A549 (cell line): ENCODE data around the gene JARID2. TPM values are rescaled to one million over a fixed set of nuclear protein-coding genes. Genes with fewer than 3 reads are reported as not detected.

Experiments used
- ATAC-seq, 2 experiments: fragments of 200-7000 bp in 1 of 2; fragments of >200 bp in 1 of 2; cut with Nextera tagmentation in 1 of 2; cut with Tn5 transposase in 1 of 2; 3 replicates each; pipeline versions ENCODE4 v1.8.0 to v1.9.1; 2018 to 2020; ENCODE audit warnings: mild to moderate bottlenecking in 1 of 2, moderate library complexity in 1 of 2
- CTCF ChIA-PET: fragments of 300-600 bp; sonication (Branson Sonifier 250); formaldehyde crosslinking; extraction: SDS; loops from one replicate; lab custom pipeline; 2021; ENCODE audit warnings: antibody characterized with exemption, inconsistent platforms; lab: Yijun Ruan, JAX
- POLR2A ChIA-PET: fragments of 350-600 bp; formaldehyde crosslinking; extraction: SDS; loops from one replicate; lab custom pipeline; 2021; ENCODE audit warnings: antibody characterized with exemption, inconsistent platforms; lab: Yijun Ruan, JAX
- DNase-seq, 2 experiments: peaks; one replicate each; pipeline versions ENCODE4 v3.0.0 to v3.0.0-alpha.2; 2011 to 2016; ENCODE audit warnings: low read depth in 1 of 2, low spot score in 1 of 2
- FAIRE-seq: peaks from 2 replicates; lab custom pipeline; 2011; peaks lifted over from hg19 to GRCh38; lab: Jason Lieb, UNC
- H3K27ac ChIP-seq, 2 experiments: fragments of >200 bp; sonication (Bioruptor Twin); formaldehyde crosslinking; 3 replicates each; pipeline ENCODE4 v1.5.1; 2016 to 2017
- H3K4me1 ChIP-seq: fragments of >200 bp; sonication (Bioruptor Twin); formaldehyde crosslinking; 3 replicates; pipeline ENCODE4 v1.6.1; 2016
- H3K4me2 ChIP-seq: fragments of >200 bp; sonication (Bioruptor Twin); formaldehyde crosslinking; 3 replicates; pipeline ENCODE4 v1.6.1; 2016
- H3K4me3 ChIP-seq: fragments of >200 bp; sonication (Bioruptor Twin); formaldehyde crosslinking; 3 replicates; pipeline ENCODE4 v1.5.1; 2016
- H3K9me3 ChIP-seq: fragments of >200 bp; sonication (Bioruptor Twin); formaldehyde crosslinking; 3 replicates; pipeline ENCODE4 v1.6.1; 2016
- CBX2 ChIP-seq: fragments of 200-600 bp; sonication (generic); IDR thresholded peaks from 2 replicates; pipeline ENCODE4 v1.6.1; 2016; ENCODE audit warnings: low read depth, mild to moderate bottlenecking, borderline replicate concordance
- CEBPB ChIP-seq, 2 experiments: fragments of >200 bp in 1 of 2; sonication (Bioruptor Twin) in 1 of 2; formaldehyde crosslinking in 1 of 2; IDR thresholded peaks; 2 replicates each; pipeline ENCODE4 v1.6.1; 2012 to 2016
- EP300 ChIP-seq, 2 experiments: fragments of >200 bp; sonication (Bioruptor Twin); formaldehyde crosslinking; IDR thresholded peaks; 2 replicates in 1 of 2; 3 replicates in 1 of 2; pipeline ENCODE4 v1.6.1; 2016 to 2017
- FOSB ChIP-seq: fragments of 250-450 bp; sonication (Bioruptor Pico); IDR thresholded peaks from 2 replicates; pipeline ENCODE4 v1.5.0; 2020; ENCODE audit warnings: mild to moderate bottlenecking, moderate library complexity
- FOSL2 ChIP-seq, 2 experiments: fragments of 450-650 bp in 1 of 2; fragments of >200 bp in 1 of 2; sonication (Bioruptor Twin) in 1 of 2; formaldehyde crosslinking; IDR thresholded peaks; 2 replicates each; pipeline versions ENCODE4 v1.5.0 to v1.6.1; 2016 to 2020; ENCODE audit warnings: mild to moderate bottlenecking in 1 of 2, moderate library complexity in 1 of 2
- HDAC2 ChIP-seq: fragments of 200-600 bp; sonication (generic); IDR thresholded peaks from 2 replicates; pipeline ENCODE4 v1.6.1; 2016
- JUN ChIP-seq, 2 experiments: fragments of >200 bp; sonication (Bioruptor Twin); formaldehyde crosslinking; IDR thresholded peaks; 2 replicates in 1 of 2; 3 replicates in 1 of 2; pipeline ENCODE4 v1.6.1; 2016 to 2017
- JUNB ChIP-seq: fragments of >200 bp; sonication (Bioruptor Twin); formaldehyde crosslinking; IDR thresholded peaks from 2 replicates; pipeline ENCODE4 v1.6.1; 2016
- MAZ ChIP-seq: fragments of 150-350 bp; IDR thresholded peaks from 2 replicates; pipeline ENCODE4 v1.6.1; 2014; ENCODE audit warnings: antibody characterized with exemption, low read depth, low read length, borderline replicate concordance
- MYC ChIP-seq: IDR thresholded peaks from 2 replicates; pipeline ENCODE4 v1.6.1; 2012; ENCODE audit warnings: mild to moderate bottlenecking, inconsistent platforms, low read length, improper control_type of control experiment, borderline replicate concordance
- NFE2L2 ChIP-seq: fragments of 150-350 bp; conservative IDR thresholded peaks from 2 replicates; pipeline ENCODE4 v1.6.1; 2014; ENCODE audit warnings: low read length
- NPAS2 ChIP-seq: fragments of 250-450 bp; sonication (Bioruptor Pico); IDR thresholded peaks from 2 replicates; pipeline ENCODE4 v1.8.0; 2022; ENCODE audit warnings: mild to moderate bottlenecking, moderate library complexity, borderline replicate concordance
- RARB ChIP-seq: fragments of 250-450 bp; sonication (Bioruptor Pico); IDR thresholded peaks from 2 replicates; pipeline ENCODE4 v1.8.0; 2021; ENCODE audit warnings: mild to moderate bottlenecking, moderate library complexity
- RCOR1 ChIP-seq: fragments of 150-350 bp; IDR thresholded peaks from 2 replicates; pipeline ENCODE4 v1.6.1; 2014; ENCODE audit warnings: antibody characterized with exemption, low read length, low read depth
- SREBF2 ChIP-seq: fragments of 450-650 bp; IDR thresholded peaks from 2 replicates; pipeline ENCODE4 v1.6.1; 2014; ENCODE audit warnings: mild to moderate bottlenecking, moderate library complexity
- TP53 ChIP-seq: fragments of 250-450 bp; sonication (Bioruptor Pico); IDR thresholded peaks from 2 replicates; pipeline ENCODE4 v1.5.0; 2021; ENCODE audit warnings: mild to moderate bottlenecking, moderate library complexity
- ZC3H11A ChIP-seq: fragments of 450-650 bp; IDR thresholded peaks from 2 replicates; pipeline ENCODE4 v1.6.1; 2014; ENCODE audit warnings: antibody characterized with exemption, mild to moderate bottlenecking
- ZFP36 ChIP-seq: fragments of 450-650 bp; IDR thresholded peaks from 2 replicates; pipeline ENCODE4 v1.6.1; 2014; ENCODE audit warnings: borderline replicate concordance; ENCODE audit not compliant: partially characterized antibody
- ZNF302 ChIP-seq: fragments of 250-450 bp; sonication (Bioruptor Pico); IDR thresholded peaks from 2 replicates; pipeline ENCODE4 v1.9.0; 2021; ENCODE audit warnings: inconsistent platforms, mild to moderate bottlenecking, moderate library complexity
- ZSCAN20 ChIP-seq: fragments of 250-450 bp; sonication (Bioruptor Pico); IDR thresholded peaks from 2 replicates; pipeline ENCODE4 v1.8.0; 2022; ENCODE audit warnings: mild to moderate bottlenecking, moderate library complexity
- WGBS: methylation state at CpG from one replicate; pipeline ENCODE4 v1.1.6; 2017; ENCODE audit errors: missing lambda C conversion rate; 5-methylcytosine and 5-hydroxymethylcytosine counted together
- polyA plus RNA-seq, 4 experiments: library from polyadenylated mRNA; depleted of rRNA in 3 of 4; stranded (reverse); fragments of >200 nt; fragmentation: RNase III in 1 of 4; extraction: RNeasy Plus Mini Kit Qiagen cat#74134 plus additional on column Dnase treatment in 1 of 4; gene quantifications; 2 replicates in 3 of 4; 3 replicates in 1 of 4; pipeline ENCODE4 v1.2.3, GENCODE V29; 2011 to 2017
- TF ChIP-seq, protein P1 (sequence below): IDR thresholded peaks from 2 replicates; pipeline ENCODE4 v1.6.1; 2012; ENCODE audit warnings: low read depth, borderline replicate concordance
- TF ChIP-seq, protein P2 (sequence below): fragments of 200-600 bp; sonication (generic); IDR thresholded peaks from 2 replicates; pipeline ENCODE4 v1.6.1; 2016; ENCODE audit warnings: antibody characterized with exemption, mild to moderate bottlenecking, moderate library complexity
- TF ChIP-seq, protein P3 (sequence below): fragments of 250-450 bp; sonication (Bioruptor Pico); IDR thresholded peaks from 2 replicates; pipeline ENCODE4 v1.5.0; 2021; ENCODE audit warnings: mild to moderate bottlenecking, moderate library complexity, borderline replicate concordance

Gene JARID2
- polyA plus RNA-seq, 2 of the 4 experiments (the other 2 are of a cell fraction): 7.8 to 8.3 TPM

DNA sequence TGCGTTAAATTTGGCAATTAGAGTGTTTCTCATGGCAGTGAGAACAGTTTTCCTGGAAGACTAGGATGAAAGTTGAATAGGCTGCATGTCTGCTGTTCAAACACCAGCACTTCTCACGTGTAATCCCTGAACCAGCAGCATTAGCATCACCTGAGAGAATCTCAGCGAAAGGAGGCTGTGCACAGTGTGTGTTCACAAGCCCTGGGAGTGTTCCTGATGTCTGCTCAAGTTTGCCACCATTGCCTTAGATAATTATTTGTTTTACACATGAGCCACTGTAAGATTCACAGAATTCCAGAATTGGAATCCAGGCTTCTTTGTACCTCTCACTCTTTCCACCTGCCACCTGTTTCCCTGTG is 117.3 kb downstream of the JARID2 start:
- ATAC-seq: no peak
- Histone ChIP-seq H3K9me3 (no peaks in the 10 kb centered on the region), H3K27ac (no peak overlapping the region), H3K4me2 (0 out of 3 replicates have a peak overlapping the region, but pooled peaks have one; percentile 14), H3K4me3 (no peak overlapping the region), H3K4me1 (peaks cover 52% of the 10 kb centered on the region)
- CTCF ChIA-PET: no interaction called here
- WGBS: 87% methylated on average over 3 of the region's 3 CpGs
- POLR2A ChIA-PET: no interaction called here
- no peak for FAIRE-seq
- DNase-seq: no peak
- TF ChIP-seq NPAS2 (CRISPR knock-in tag) (no peak), FOSL2 (IDR thresholded peaks at IDR 0.05) (no peak), FOSL2 (CRISPR knock-in tag; IDR thresholded peaks at IDR 0.05) (no peak), ZFP36 (no peak), SREBF2 (no peak), ZSCAN20 (CRISPR knock-in tag) (no peak)

DNA sequence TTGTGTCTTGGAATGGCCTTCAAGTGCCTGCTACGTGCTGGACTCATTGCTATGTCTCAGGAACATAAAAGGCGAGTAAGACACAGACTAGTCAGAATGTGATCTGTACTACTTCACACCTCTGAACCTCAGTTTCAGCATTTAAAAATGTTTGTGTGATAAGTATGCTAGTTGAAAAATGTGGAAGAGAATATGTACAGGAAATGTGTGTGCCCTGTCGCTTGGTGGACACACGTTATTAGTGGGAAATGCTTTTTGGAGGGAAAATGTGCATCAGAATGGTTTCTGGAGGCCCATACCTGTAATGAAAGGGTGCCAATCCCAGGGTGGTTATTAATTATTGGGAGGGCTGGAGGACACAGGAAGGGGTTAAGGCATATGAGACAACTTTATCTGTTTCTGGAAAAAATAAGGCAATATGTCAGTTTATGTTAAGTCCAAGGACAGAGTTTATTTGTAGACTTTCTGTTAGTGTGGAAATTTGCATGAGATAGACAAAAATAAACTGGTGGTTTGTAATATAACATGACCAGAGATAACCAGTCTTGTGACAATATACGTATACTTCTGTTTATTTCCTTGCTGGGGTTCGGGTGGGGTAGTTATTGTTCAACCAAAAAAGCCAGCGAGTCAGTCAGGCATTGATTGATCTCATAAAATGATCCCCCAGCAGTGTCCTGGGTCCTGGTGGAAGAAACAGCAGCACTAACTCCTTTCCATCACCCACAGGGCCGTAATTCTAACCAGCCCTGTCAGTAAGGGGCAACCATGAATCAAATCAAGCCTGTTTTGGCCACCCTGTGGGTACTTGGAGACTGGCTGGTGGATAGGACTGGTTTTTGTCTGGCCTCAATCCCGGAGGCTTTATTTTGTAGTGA is 117.9 kb downstream of the JARID2 start:
- peak in 1 of 2 experiments; percentile 7 for DNase-seq
- TF ChIP-seq FOSB: no peak
- TF ChIP-seq ZNF302 (CRISPR knock-in tag): no peak
- TF ChIP-seq MAZ: no peak
- TF ChIP-seq NFE2L2: no peak
- no peak for TF ChIP-seq ZC3H11A
- Histone ChIP-seq H3K4me3 (no peak overlapping the region), H3K4me2 (peak overlapping the region; percentile 17; the same call in 2 of the 3 replicates), H3K9me3 (no peaks in the 10 kb centered on the region), H3K4me1 (peaks cover 51% of the 10 kb centered on the region), H3K27ac (peak overlapping the region in 1 of 2 experiments; percentile 56; a peak in 2 of 6 replicates)
- ChIA-PET POLR2A (no interaction called here), CTCF (no interaction called here)
- FAIRE-seq: no peak
- peak in 1 of 2 experiments; percentile 64; a peak in 4 of 6 replicates for ATAC-seq
- WGBS: 67% methylated on average over 9 of the region's 9 CpGs

DNA sequence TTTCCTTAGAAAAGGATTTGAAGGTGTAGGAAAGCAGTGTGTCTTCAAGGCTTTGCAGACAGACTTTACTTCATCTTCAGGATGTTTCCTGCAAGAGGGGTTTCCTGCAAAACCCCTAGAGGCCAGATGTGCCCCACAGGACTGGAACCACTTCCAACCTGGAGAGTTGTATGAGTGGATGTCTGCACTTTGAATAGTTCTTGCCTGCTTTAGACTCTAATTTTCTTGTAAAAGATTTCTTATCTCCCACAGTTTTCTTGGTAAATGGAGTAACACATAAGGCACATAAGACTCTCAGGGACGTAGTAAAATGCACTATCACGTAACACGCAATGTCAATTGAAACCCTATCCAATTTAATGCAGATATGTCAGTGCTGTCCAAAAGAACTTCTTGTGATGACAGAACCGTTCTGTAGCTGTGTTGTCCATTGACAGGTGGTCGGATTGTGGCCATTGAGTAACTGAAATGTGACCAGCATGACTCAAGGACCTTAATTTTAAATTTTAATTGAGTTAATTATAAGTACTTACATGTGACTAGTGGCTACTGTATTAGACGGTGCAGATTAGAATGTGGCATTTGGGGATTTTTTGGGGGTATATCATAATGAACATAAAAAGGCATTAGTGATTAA is 118.7 kb downstream of the JARID2 start:
- ChIA-PET CTCF (no interaction called here), POLR2A (no interaction called here)
- FAIRE-seq (no peak), DNase-seq (no peak), ATAC-seq (peak in 1 of 2 experiments; percentile 51; a peak in 3 of 6 replicates)
- no peaks in the 10 kb centered on the region for H3K9me3 ChIP-seq
- peak overlapping the region; percentile 76 for H3K4me2 ChIP-seq
- H3K27ac ChIP-seq: peak overlapping the region in 1 of 2 experiments; percentile 56; a peak in 2 of 6 replicates
- peaks cover 45% of the 10 kb centered on the region for H3K4me1 ChIP-seq
- 0 out of 3 replicates have a peak overlapping the region, but pooled peaks have one; percentile 15 for H3K4me3 ChIP-seq
- TF ChIP-seq, protein P1, sequence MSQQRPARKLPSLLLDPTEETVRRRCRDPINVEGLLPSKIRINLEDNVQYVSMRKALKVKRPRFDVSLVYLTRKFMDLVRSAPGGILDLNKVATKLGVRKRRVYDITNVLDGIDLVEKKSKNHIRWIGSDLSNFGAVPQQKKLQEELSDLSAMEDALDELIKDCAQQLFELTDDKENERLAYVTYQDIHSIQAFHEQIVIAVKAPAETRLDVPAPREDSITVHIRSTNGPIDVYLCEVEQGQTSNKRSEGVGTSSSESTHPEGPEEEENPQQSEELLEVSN: no peak
- TF ChIP-seq JUN (IDR thresholded peaks at IDR 0.05): no peak
- TF ChIP-seq JUNB: no peak
- no peak for TF ChIP-seq CBX2
- TF ChIP-seq FOSL2 (IDR thresholded peaks at IDR 0.05): no peak
- no peak for TF ChIP-seq FOSL2 (CRISPR knock-in tag; IDR thresholded peaks at IDR 0.05)
- no peak for TF ChIP-seq MYC
- 73% methylated on average over 6 of the region's 6 CpGs for WGBS

DNA sequence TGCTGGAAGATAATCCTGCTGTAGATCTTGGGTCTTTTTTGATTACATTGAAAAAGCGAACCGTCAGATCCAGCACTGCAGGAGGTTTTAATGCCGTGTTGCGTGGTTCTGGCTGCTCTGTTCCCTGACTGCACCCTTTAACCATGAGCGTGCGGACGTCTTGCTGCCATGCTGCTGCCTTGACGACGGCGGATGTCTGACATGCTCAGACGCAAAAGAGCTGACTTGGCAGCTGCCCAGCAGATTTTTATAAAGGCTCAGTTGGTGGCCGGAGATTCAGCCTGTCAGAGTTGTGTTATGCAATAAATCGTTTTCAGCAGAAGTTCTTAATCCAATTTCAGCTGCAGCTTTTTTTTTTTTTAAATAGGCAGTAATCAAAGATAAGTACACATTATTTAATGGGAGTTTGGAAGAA is 119.4 kb downstream of the JARID2 start:
- H3K27ac ChIP-seq: peak overlapping the region; percentile 0 to 63; a peak in 1 of 6 replicates
- DNase-seq (peak; percentile 55 to 72), ATAC-seq (peak; percentile 74 to 87; a peak in 5 of 6 replicates), FAIRE-seq (no peak)
- ChIA-PET CTCF (no interaction called here), POLR2A (no interaction called here)
- H3K4me2 ChIP-seq: peak overlapping the region; percentile 76
- WGBS: 11% methylated on average over 13 of the region's 13 CpGs
- H3K4me1 ChIP-seq: peaks cover 45% of the 10 kb centered on the region
- 0 out of 3 replicates have a peak overlapping the region, but pooled peaks have one; percentile 15 for H3K4me3 ChIP-seq
- no peaks in the 10 kb centered on the region for H3K9me3 ChIP-seq
- TF ChIP-seq HDAC2: no peak
- TF ChIP-seq, protein P2, sequence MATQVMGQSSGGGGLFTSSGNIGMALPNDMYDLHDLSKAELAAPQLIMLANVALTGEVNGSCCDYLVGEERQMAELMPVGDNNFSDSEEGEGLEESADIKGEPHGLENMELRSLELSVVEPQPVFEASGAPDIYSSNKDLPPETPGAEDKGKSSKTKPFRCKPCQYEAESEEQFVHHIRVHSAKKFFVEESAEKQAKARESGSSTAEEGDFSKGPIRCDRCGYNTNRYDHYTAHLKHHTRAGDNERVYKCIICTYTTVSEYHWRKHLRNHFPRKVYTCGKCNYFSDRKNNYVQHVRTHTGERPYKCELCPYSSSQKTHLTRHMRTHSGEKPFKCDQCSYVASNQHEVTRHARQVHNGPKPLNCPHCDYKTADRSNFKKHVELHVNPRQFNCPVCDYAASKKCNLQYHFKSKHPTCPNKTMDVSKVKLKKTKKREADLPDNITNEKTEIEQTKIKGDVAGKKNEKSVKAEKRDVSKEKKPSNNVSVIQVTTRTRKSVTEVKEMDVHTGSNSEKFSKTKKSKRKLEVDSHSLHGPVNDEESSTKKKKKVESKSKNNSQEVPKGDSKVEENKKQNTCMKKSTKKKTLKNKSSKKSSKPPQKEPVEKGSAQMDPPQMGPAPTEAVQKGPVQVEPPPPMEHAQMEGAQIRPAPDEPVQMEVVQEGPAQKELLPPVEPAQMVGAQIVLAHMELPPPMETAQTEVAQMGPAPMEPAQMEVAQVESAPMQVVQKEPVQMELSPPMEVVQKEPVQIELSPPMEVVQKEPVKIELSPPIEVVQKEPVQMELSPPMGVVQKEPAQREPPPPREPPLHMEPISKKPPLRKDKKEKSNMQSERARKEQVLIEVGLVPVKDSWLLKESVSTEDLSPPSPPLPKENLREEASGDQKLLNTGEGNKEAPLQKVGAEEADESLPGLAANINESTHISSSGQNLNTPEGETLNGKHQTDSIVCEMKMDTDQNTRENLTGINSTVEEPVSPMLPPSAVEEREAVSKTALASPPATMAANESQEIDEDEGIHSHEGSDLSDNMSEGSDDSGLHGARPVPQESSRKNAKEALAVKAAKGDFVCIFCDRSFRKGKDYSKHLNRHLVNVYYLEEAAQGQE: no peak
- no peak for TF ChIP-seq RARB (CRISPR knock-in tag)
- no peak for TF ChIP-seq TP53 (CRISPR knock-in tag)
- TF ChIP-seq RCOR1: no peak
- peak; percentile 53 to 73; a peak in 3 of 4 replicates for TF ChIP-seq CEBPB (IDR thresholded peaks at IDR 0.05)
- TF ChIP-seq EP300 (IDR thresholded peaks at IDR 0.05): no peak
- TF ChIP-seq, protein P3, sequence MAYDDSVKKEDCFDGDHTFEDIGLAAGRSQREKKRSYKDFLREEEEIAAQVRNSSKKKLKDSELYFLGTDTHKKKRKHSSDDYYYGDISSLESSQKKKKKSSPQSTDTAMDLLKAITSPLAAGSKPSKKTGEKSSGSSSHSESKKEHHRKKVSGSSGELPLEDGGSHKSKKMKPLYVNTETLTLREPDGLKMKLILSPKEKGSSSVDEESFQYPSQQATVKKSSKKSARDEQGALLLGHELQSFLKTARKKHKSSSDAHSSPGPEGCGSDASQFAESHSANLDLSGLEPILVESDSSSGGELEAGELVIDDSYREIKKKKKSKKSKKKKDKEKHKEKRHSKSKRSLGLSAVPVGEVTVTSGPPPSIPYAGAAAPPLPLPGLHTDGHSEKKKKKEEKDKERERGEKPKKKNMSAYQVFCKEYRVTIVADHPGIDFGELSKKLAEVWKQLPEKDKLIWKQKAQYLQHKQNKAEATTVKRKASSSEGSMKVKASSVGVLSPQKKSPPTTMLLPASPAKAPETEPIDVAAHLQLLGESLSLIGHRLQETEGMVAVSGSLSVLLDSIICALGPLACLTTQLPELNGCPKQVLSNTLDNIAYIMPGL: no peak
